Fibroblast of lung (primary cell): Measurements from ENCODE around the gene C20orf202.

Experiments used
- EZH2 ChIP-seq: IDR thresholded peaks from 2 replicates; pipeline ENCODE4 v1.5.1; 2012; ENCODE audit warnings: low read length, control low read depth, mild to moderate bottlenecking; ENCODE audit errors: missing control alignments
- TF ChIP-seq, protein P1 (sequence below), 2 donors: IDR thresholded peaks in 1 of 2; conservative IDR thresholded peaks in 1 of 2; 1 replicate in 1 of 2; 2 replicates in 1 of 2; pipeline ENCODE4 v1.5.1; 2011 to 2012; ENCODE audit warnings: low read length in 2 of 2, control low read depth in 1 of 2, inconsistent platforms in 1 of 2, low read depth in 1 of 2, mild to moderate bottlenecking in 1 of 2

- TF ChIP-seq, protein P1, sequence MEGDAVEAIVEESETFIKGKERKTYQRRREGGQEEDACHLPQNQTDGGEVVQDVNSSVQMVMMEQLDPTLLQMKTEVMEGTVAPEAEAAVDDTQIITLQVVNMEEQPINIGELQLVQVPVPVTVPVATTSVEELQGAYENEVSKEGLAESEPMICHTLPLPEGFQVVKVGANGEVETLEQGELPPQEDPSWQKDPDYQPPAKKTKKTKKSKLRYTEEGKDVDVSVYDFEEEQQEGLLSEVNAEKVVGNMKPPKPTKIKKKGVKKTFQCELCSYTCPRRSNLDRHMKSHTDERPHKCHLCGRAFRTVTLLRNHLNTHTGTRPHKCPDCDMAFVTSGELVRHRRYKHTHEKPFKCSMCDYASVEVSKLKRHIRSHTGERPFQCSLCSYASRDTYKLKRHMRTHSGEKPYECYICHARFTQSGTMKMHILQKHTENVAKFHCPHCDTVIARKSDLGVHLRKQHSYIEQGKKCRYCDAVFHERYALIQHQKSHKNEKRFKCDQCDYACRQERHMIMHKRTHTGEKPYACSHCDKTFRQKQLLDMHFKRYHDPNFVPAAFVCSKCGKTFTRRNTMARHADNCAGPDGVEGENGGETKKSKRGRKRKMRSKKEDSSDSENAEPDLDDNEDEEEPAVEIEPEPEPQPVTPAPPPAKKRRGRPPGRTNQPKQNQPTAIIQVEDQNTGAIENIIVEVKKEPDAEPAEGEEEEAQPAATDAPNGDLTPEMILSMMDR (conservative IDR thresholded peaks at IDR 0.05 in 1 of 2, IDR thresholded peaks at IDR 0.05 in 1 of 2; ENCODE audit: low read depth in 1 of 2, low read length in 2 of 2), result no peak
- no peak for TF ChIP-seq EZH2
These were observed 15.6 kb upstream of the C20orf202 start for GRCh38 chr20:1187605-1188171.
